HG03469 (cell line): Measurements from ENCODE around the gene TTC29.
"Not testable (repeated sequence)": the region's sequence is repeated elsewhere in the genome, so short reads cannot be mapped to it uniquely, and the experiment has no call there.

Source experiments
- ATAC-seq: cut with Tn5 transposase; IDR thresholded peaks from one replicate; pipeline ENCODE4 v1.9.1; 2021; ENCODE audit warnings: mild to moderate bottlenecking, moderate library complexity, moderate number of reproducible peaks; ENCODE audit not compliant: unreplicated experiment

TTC29 gene

GRCh38 chr4:146739182-146739581, 206.5 kb downstream of the TTC29 start:
- ATAC-seq = no peak

- not testable (repeated sequence) for ATAC-seq
These were observed 222.1 kb downstream of the TTC29 start for GRCh38 chr4:146723519-146723918.

GRCh38 chr4:146709956-146710355, 235.7 kb downstream of the TTC29 start:
- ATAC-seq = no peak

GRCh38 chr4:146699910-146700309, 245.8 kb downstream of the TTC29 start:
- ATAC-seq = no peak

GRCh38 chr4:146674829-146675570, 270.7 kb downstream of the TTC29 start:
- ATAC-seq = no peak

- not testable (repeated sequence) for ATAC-seq
These were observed 281.7 kb downstream of the TTC29 start for GRCh38 chr4:146663968-146664311.

- ATAC-seq = no peak
These were observed 284.3 kb downstream of the TTC29 start for GRCh38 chr4:146661367-146661766.
